NT2/D1 (cell line): Measurements from ENCODE around the gene RPS6KA2.

Experiments
- YY1 ChIP-seq: IDR thresholded peaks from 2 replicates; pipeline ENCODE4 v1.6.1; 2011; ENCODE audit not compliant: insufficient read length, insufficient read depth
- ZNF274 ChIP-seq: IDR thresholded peaks from 2 replicates; pipeline ENCODE4 v1.6.1; 2011; ENCODE audit warnings: mild to moderate bottlenecking, low read depth, low read length

- TF ChIP-seq YY1 (no peak), ZNF274 (no peak)
Measured at GRCh38 chr6:166569206-166569605, 57.8 kb downstream of the RPS6KA2 start.
